HG03571 (cell line): ENCODE results near the gene PTTG2.

Experiments
- ATAC-seq: cut with Tn5 transposase; IDR thresholded peaks from one replicate; pipeline ENCODE4 v1.9.1; 2021; ENCODE audit not compliant: unreplicated experiment

The PTTG2 gene

GRCh38 chr4:37982736-37983135, 22.5 kb downstream of the PTTG2 start:
- ATAC-seq: no peak

- ATAC-seq: no peak
Measured at GRCh38 chr4:37983951-37984350, 23.8 kb downstream of the PTTG2 start.

GRCh38 chr4:37985730-37986275, 25.6 kb downstream of the PTTG2 start:
- ATAC-seq: no peak

GRCh38 chr4:37988670-37989069, 28.5 kb downstream of the PTTG2 start:
- no peak for ATAC-seq

GRCh38 chr4:37989398-37990260, 29.4 kb downstream of the PTTG2 start:
- ATAC-seq: no peak

GRCh38 chr4:37990731-37991245, 30.6 kb downstream of the PTTG2 start:
- no peak for ATAC-seq

GRCh38 chr4:37991623-37992410, 31.6 kb downstream of the PTTG2 start:
- ATAC-seq: no peak

GRCh38 chr4:37993806-37994205, 33.6 kb downstream of the PTTG2 start:
- no peak for ATAC-seq

- ATAC-seq: no peak
Measured at GRCh38 chr4:37994569-37994968, 34.4 kb downstream of the PTTG2 start.

GRCh38 chr4:37995299-37995821, 35.2 kb downstream of the PTTG2 start:
- no peak for ATAC-seq

- ATAC-seq: no peak
Measured at GRCh38 chr4:37995981-37996775, 36.0 kb downstream of the PTTG2 start.

GRCh38 chr4:37998226-37998625, 38.0 kb downstream of the PTTG2 start:
- ATAC-seq: no peak

- ATAC-seq: no peak
Measured at GRCh38 chr4:37999000-37999716, 39.0 kb downstream of the PTTG2 start.

- ATAC-seq: no peak
Measured at GRCh38 chr4:37999965-38000364, 39.8 kb downstream of the PTTG2 start.

- ATAC-seq: no peak
Measured at GRCh38 chr4:38001927-38002326, 41.7 kb downstream of the PTTG2 start.

- no peak for ATAC-seq
Measured at GRCh38 chr4:38002451-38003071, 42.4 kb downstream of the PTTG2 start.

- no peak for ATAC-seq
Measured at GRCh38 chr4:38003102-38003501, 42.9 kb downstream of the PTTG2 start.

- ATAC-seq: no peak
Measured at GRCh38 chr4:38003628-38004027, 43.4 kb downstream of the PTTG2 start.

- ATAC-seq: no peak
Measured at GRCh38 chr4:38004062-38004461, 43.9 kb downstream of the PTTG2 start.
